Endothelial cell of umbilical vein (primary cell): ENCODE data around the gene FAM76B. TPM values are rescaled to one million over a fixed set of nuclear protein-coding genes. Genes with fewer than 3 reads are reported as not detected.
A peak's percentile ranks its signal among the peaks of the same experiment; 100 is the strongest.

Source experiments
- BruUV-seq: library from RNA; stranded (reverse); fragments of 400-500 nt; replicated peaks from 2 replicates; lab custom pipeline; 2021; lab: Mats Ljungman, UMichigan
- CTCF ChIA-PET: fragments of 300-600, 350-600 bp; sonication (Branson Sonifier 250); formaldehyde crosslinking; loops from one replicate; lab custom pipeline; 2021; ENCODE audit warnings: antibody characterized with exemption, inconsistent platforms; lab: Charles Lee
- POLR2A ChIA-PET: fragments of 300-600, 350-600 bp; sonication (Branson Sonifier 250); formaldehyde crosslinking; loops from one replicate; lab custom pipeline; 2021; ENCODE audit warnings: antibody characterized with exemption, inconsistent platforms; lab: Charles Lee
- DNase-seq: peaks from one replicate; pipeline ENCODE4 v3.0.0-alpha.2; 2011; ENCODE audit warnings: low read depth, low spot score
- FAIRE-seq: peaks from 2 replicates; lab custom pipeline; 2011; peaks lifted over from hg19 to GRCh38; lab: Jason Lieb, UNC
- H2AFZ ChIP-seq: 2 replicates; pipeline ENCODE4 v1.6.0; 2012; ENCODE audit warnings: low read depth, low read length, control low read depth, inconsistent platforms
- H3K27ac ChIP-seq: 2 replicates; pipeline ENCODE4 v1.5.1; 2011; ENCODE audit warnings: low read depth, mild to moderate bottlenecking, control low read depth, low read length, moderate library complexity; ENCODE audit not compliant: insufficient read depth
- H3K27me3 ChIP-seq, 2 experiments: 2 replicates each; pipeline versions ENCODE4 v1.6.0 to v1.6.1; 2011; ENCODE audit warnings: low read length in 2 of 2, mixed read lengths in 1 of 2; ENCODE audit not compliant: control insufficient read depth in 2 of 2, insufficient read depth in 2 of 2
- H3K36me3 ChIP-seq, 2 experiments: 2 replicates in 1 of 2; 3 replicates in 1 of 2; pipeline ENCODE4 v1.5.1; 2011; ENCODE audit warnings: low read length in 2 of 2, mild to moderate bottlenecking in 1 of 2, moderate library complexity in 1 of 2; ENCODE audit not compliant: control insufficient read depth in 2 of 2, insufficient read depth in 2 of 2; ENCODE audit errors: extremely low read depth in 1 of 2
- H3K4me1 ChIP-seq: 3 replicates; pipeline ENCODE4 v1.5.1; 2011; ENCODE audit warnings: mild to moderate bottlenecking, low read length; ENCODE audit not compliant: control insufficient read depth, insufficient read depth; ENCODE audit errors: extremely low read depth
- H3K4me2 ChIP-seq: 2 replicates; pipeline ENCODE4 v1.6.1; 2011; ENCODE audit warnings: low read length, control low read depth, mixed read lengths; ENCODE audit not compliant: insufficient read depth
- H3K4me3 ChIP-seq, 3 experiments: fragments of 200-600 bp in 1 of 3; sonication (generic), shearing (Covaris generic) in 1 of 3; replicated peaks in 1 of 3; 2 replicates each; pipeline ENCODE4 v1.5.1; 2011 to 2016; ENCODE audit warnings: control low read depth in 3 of 3, low read length in 3 of 3, mild to moderate bottlenecking in 2 of 3, inconsistent platforms in 1 of 3, low read depth in 1 of 3, moderate library complexity in 1 of 3; ENCODE audit not compliant: insufficient read depth in 1 of 3
- H3K79me2 ChIP-seq: 2 replicates; pipeline ENCODE4 v1.6.0; 2012; ENCODE audit warnings: low read length, inconsistent platforms; ENCODE audit not compliant: control insufficient read depth, insufficient read depth
- H3K9ac ChIP-seq: replicated peaks from 2 replicates; pipeline ENCODE3; 2011; ENCODE audit warnings: low read length, control low read depth; ENCODE audit not compliant: insufficient read depth; ENCODE audit errors: extremely low read depth
- H3K9me1 ChIP-seq: replicated peaks from 3 replicates; pipeline ENCODE4 v1.6.0; 2011; ENCODE audit warnings: mild to moderate bottlenecking, low read length; ENCODE audit not compliant: control insufficient read depth, insufficient read depth; ENCODE audit errors: extremely low read depth
- H3K9me3 ChIP-seq: replicated peaks from 2 replicates; pipeline ENCODE4 v1.5.1; 2012; ENCODE audit warnings: low read length, inconsistent platforms; ENCODE audit not compliant: control insufficient read depth, insufficient read depth
- H4K20me1 ChIP-seq: replicated peaks from 2 replicates; pipeline ENCODE3; 2011; ENCODE audit warnings: mild to moderate bottlenecking, low read length; ENCODE audit not compliant: control insufficient read depth, insufficient read depth; ENCODE audit errors: extremely low read depth
- EZH2 ChIP-seq: IDR thresholded peaks from 2 replicates; pipeline ENCODE4 v1.6.1; 2012; ENCODE audit warnings: borderline replicate concordance, low read depth, mild to moderate bottlenecking, moderate library complexity, low read length, inconsistent platforms; ENCODE audit not compliant: severe bottlenecking
- FOS ChIP-seq: IDR thresholded peaks from 2 replicates; pipeline ENCODE4 v1.6.1; 2011; ENCODE audit warnings: mild to moderate bottlenecking, low read length, moderate library complexity, borderline replicate concordance; ENCODE audit not compliant: insufficient read depth
- GATA2 ChIP-seq: IDR thresholded peaks from 2 replicates; pipeline ENCODE4 v1.7.0; 2011; ENCODE audit warnings: low read depth, mild to moderate bottlenecking, moderate library complexity, mixed read lengths, low read length; ENCODE audit not compliant: insufficient read length, insufficient read depth
- JUN ChIP-seq: IDR thresholded peaks from 2 replicates; pipeline ENCODE4 v1.6.1; 2011; ENCODE audit warnings: borderline replicate concordance, low read depth; ENCODE audit not compliant: insufficient read length, insufficient read depth
- MYC ChIP-seq: IDR thresholded peaks from one replicate; pipeline ENCODE4 v1.6.1; 2011; ENCODE audit warnings: mild to moderate bottlenecking, low read depth, low read length
- POLR2A ChIP-seq: IDR thresholded peaks from 2 replicates; pipeline ENCODE4 v1.6.1; 2012; ENCODE audit warnings: low read depth, mild to moderate bottlenecking, control low read depth, low read length
- POLR2AphosphoS5 ChIP-seq: IDR thresholded peaks from 2 replicates; pipeline ENCODE4 v1.6.1; 2012; ENCODE audit warnings: low read depth, mild to moderate bottlenecking, control low read depth, low read length, moderate library complexity; ENCODE audit not compliant: insufficient read depth
- dilution Hi-C: fragments of 300-500 bp; cut with MboI; formaldehyde crosslinking; loops from one replicate; pipeline ENCODE4 v1.15.0; 2019; ENCODE audit warnings: low sequenced_read_pairs; ENCODE audit not compliant: extremely low pct_ligation_motif_present
- intact Hi-C: fragments of 100-400 bp; cut with micrococcal nuclease; formaldehyde crosslinking; loops from one replicate; pipeline ENCODE4 v1.10.0; 2022
- polyA plus RNA-seq, 4 experiments: library from polyadenylated mRNA; depleted of rRNA in 3 of 4; stranded (reverse) in 3 of 4; unstranded in 1 of 4; fragments of >200 nt; gene quantifications; 2 replicates each; pipeline versions ENCODE4 v1.2.1 to v1.2.3, GENCODE V29; 2011 to 2012; ENCODE audit warnings: missing spikeins in 1 of 4
- total RNA-seq: library from RNA; stranded (reverse); gene quantifications from 2 replicates; pipeline ENCODE4 v1.2.3, GENCODE V29; 2021
- TF ChIP-seq, protein P1 (sequence below), 2 donors: IDR thresholded peaks; 1 replicate in 1 of 2; 2 replicates in 1 of 2; pipeline ENCODE4 v1.5.1; 2011; ENCODE audit warnings: low read length in 2 of 2, mild to moderate bottlenecking in 2 of 2, moderate library complexity in 2 of 2, control low read depth in 1 of 2, inconsistent platforms in 1 of 2, low read depth in 1 of 2; ENCODE audit not compliant: insufficient read depth in 1 of 2; ENCODE audit errors: extremely low read depth in 1 of 2
- TF ChIP-seq, protein P2 (sequence below): IDR thresholded peaks from 2 replicates; pipeline ENCODE4 v1.6.1; 2011; ENCODE audit not compliant: insufficient read depth, insufficient read length

The FAM76B gene
- total and polyA plus RNA-seq, 2 donors (not counting 3 experiments of a cell fraction or from before 2014, with no cell fraction given), result 6.7 to 25.7 TPM

DNA sequence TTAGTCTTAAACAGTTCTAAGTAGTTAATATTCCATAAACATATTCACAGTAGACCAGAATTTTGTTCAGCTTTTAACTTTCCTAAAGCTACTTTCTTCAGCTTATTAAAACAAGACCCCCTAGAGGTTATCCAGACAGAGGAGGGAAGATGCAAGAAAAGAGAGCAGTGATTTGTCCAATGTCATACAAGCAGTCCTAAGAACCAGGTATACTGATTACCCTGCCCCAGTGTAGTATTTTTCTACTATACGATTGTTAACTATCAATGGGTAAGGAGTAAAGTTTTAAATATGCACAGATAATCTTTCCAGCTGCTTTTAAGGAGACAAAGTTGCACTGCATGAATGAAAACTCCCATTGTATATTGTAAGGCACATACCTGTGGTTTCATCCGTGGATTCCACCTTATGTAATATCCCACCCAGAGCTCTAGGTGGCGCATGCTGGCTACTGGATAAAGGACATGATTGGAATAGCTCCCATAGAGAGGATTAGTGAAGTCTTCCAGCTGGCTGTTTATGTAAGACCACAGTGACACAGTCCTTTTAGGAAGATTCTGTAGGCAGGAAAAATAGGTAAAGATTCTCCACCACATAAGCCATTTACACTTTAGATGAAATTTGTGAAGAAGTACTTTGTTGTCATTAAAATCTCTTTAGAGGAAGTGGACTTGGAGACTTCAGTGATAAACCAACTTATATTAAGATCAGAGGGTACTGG is 46.3 kb upstream of the FAM76B start:
- H3K4me2 ChIP-seq, result no peak overlapping the region
- H3K79me2 ChIP-seq, result no peaks in the 10 kb centered on the region
- H3K9me3 ChIP-seq, result no peaks in the 10 kb centered on the region
- no peaks in the 10 kb centered on the region for H3K4me1 ChIP-seq
- no peak overlapping the region for H2AFZ ChIP-seq
- H3K36me3 ChIP-seq, result peaks cover 3 to 12% of the 10 kb centered on the region in 2 experiments
- H4K20me1 ChIP-seq, result no peaks in the 10 kb centered on the region
- no peak overlapping the region for H3K9ac ChIP-seq
- no peaks in the 10 kb centered on the region for H3K27me3 ChIP-seq
- POLR2A ChIA-PET, result interaction anchor here (0.6 to 1.8 kb wide), 3 partner anchors 507 to 558 kb away, joined by 3 to 8 read pairs (median 3); partner anchors contain the start of genes CCDC82, JRKL and MAML2
- no TSS peak for BruUV-seq
- H3K27ac ChIP-seq, result no peak overlapping the region
- CTCF ChIA-PET, result interaction anchor here (0.6 to 9.8 kb wide), 58 partner anchors 8 to 681 kb away, joined by 3 to 145 read pairs (median 4); partner anchors contain the start of genes CCDC82, FAM76B, JRKL and MAML2
- dilution Hi-C loops (no loop called here), intact Hi-C loops (loop anchor here (1.0 to 5.0 kb wide), 6 partner anchors 133 to 590 kb away; partner anchors contain the start of gene MAML2)
- H3K9me1 ChIP-seq, result no peaks in the 10 kb centered on the region
- TF ChIP-seq, protein P1, sequence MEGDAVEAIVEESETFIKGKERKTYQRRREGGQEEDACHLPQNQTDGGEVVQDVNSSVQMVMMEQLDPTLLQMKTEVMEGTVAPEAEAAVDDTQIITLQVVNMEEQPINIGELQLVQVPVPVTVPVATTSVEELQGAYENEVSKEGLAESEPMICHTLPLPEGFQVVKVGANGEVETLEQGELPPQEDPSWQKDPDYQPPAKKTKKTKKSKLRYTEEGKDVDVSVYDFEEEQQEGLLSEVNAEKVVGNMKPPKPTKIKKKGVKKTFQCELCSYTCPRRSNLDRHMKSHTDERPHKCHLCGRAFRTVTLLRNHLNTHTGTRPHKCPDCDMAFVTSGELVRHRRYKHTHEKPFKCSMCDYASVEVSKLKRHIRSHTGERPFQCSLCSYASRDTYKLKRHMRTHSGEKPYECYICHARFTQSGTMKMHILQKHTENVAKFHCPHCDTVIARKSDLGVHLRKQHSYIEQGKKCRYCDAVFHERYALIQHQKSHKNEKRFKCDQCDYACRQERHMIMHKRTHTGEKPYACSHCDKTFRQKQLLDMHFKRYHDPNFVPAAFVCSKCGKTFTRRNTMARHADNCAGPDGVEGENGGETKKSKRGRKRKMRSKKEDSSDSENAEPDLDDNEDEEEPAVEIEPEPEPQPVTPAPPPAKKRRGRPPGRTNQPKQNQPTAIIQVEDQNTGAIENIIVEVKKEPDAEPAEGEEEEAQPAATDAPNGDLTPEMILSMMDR (IDR thresholded peaks at IDR 0.05; ENCODE audit: extremely low read depth in 1 of 2, insufficient read depth in 1 of 2, low read depth in 1 of 2, low read length in 2 of 2), result peak; percentile 71 to 88
- no peak for TF ChIP-seq GATA2
- FAIRE-seq (peak; percentile 88), DNase-seq (peak; percentile 77)
- H3K4me3 ChIP-seq, result no peak overlapping the region

DNA sequence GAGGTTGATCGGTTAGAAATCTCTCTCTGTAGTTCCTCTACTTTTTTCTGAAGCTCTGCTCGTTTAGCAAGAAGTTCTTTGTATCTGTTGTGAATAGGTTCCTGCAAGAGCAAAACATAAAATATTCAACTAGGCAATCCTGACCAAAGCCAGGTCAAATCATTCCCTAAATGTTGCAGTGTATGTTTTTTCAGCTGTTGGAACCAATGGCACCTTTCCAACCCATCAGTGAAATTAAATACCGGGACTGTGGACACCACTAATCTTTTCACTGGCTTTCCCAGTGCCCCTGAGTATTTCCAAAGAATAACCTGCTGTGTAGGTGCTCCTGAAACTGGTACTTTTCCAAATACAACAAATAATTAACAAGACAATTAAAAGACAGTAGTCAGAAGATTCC is 45.8 kb upstream of the FAM76B start:
- dilution Hi-C loops (no loop called here), intact Hi-C loops (loop anchor here (5.0 kb wide), 1 partner anchor 407 kb away; no protein-coding TSS in a partner anchor)
- Histone ChIP-seq H2AFZ (no peak overlapping the region), H3K9ac (no peak overlapping the region), H3K27ac (no peak overlapping the region), H3K9me3 (no peaks in the 10 kb centered on the region), H3K79me2 (no peaks in the 10 kb centered on the region), H3K4me3 (no peak overlapping the region), H3K36me3 (peaks cover 3 to 12% of the 10 kb centered on the region in 2 experiments), H3K9me1 (no peaks in the 10 kb centered on the region), H3K4me1 (no peaks in the 10 kb centered on the region), H3K4me2 (no peak overlapping the region), H3K27me3 (no peaks in the 10 kb centered on the region), H4K20me1 (no peaks in the 10 kb centered on the region)
- FAIRE-seq (no peak), DNase-seq (no peak)
- ChIA-PET CTCF (interaction anchor here (0.7 to 9.8 kb wide), 36 partner anchors 8 to 681 kb away, joined by 3 to 145 read pairs (median 6); partner anchors contain the start of genes CCDC82, JRKL and MAML2), POLR2A (interaction anchor here (1.0 to 1.8 kb wide), 2 partner anchors 508 to 554 kb away, joined by 3 to 8 read pairs; partner anchors contain the start of genes CCDC82, JRKL and MAML2)
- no TSS peak for BruUV-seq
- no peak for TF ChIP-seq POLR2AphosphoS5
- no peak for TF ChIP-seq FOS
- TF ChIP-seq EZH2, result no peak
- TF ChIP-seq, protein P2, sequence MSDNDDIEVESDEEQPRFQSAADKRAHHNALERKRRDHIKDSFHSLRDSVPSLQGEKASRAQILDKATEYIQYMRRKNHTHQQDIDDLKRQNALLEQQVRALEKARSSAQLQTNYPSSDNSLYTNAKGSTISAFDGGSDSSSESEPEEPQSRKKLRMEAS, result no peak
- no peak for TF ChIP-seq JUN
- no peak for TF ChIP-seq GATA2
- TF ChIP-seq, protein P1 (IDR thresholded peaks at IDR 0.05; ENCODE audit: extremely low read depth in 1 of 2, insufficient read depth in 1 of 2, low read depth in 1 of 2, low read length in 2 of 2), result no peak
- TF ChIP-seq MYC, result no peak
- no peak for TF ChIP-seq POLR2A
